ENCODE results near the gene PTK6.

Gene PTK6

GRCh38 chr20:63545814-63546213 lies 8.6 kb upstream of the PTK6 start:
- H3K4me3 ChIP-seq (ENCODE audit: low read depth, low read length), result no peak overlapping the region

GRCh38 chr20:63544958-63545516 lies 7.9 kb upstream of the PTK6 start:
- no peak overlapping the region for H3K4me3 ChIP-seq (ENCODE audit: low read depth, low read length)

- no peak overlapping the region for H3K4me3 ChIP-seq (ENCODE audit: low read depth, low read length)
These were observed 7.2 kb upstream of the PTK6 start for GRCh38 chr20:63544241-63544957.

GRCh38 chr20:63543733-63544132 lies 6.6 kb upstream of the PTK6 start:
- H3K4me3 ChIP-seq (ENCODE audit: low read depth, low read length), result no peak overlapping the region

- H3K4me3 ChIP-seq (ENCODE audit: low read depth, low read length), result no peak overlapping the region
These were observed 6.0 kb upstream of the PTK6 start for GRCh38 chr20:63543131-63543530.

- no peak overlapping the region for H3K4me3 ChIP-seq (ENCODE audit: low read depth, low read length)
These were observed 5.5 kb upstream of the PTK6 start for GRCh38 chr20:63542696-63543095.

- no peak overlapping the region for H3K4me3 ChIP-seq (ENCODE audit: low read depth, low read length)
These were observed 4.9 kb upstream of the PTK6 start for GRCh38 chr20:63542031-63542559.

- H3K4me3 ChIP-seq (ENCODE audit: low read depth, low read length), result no peak overlapping the region
These were observed 4.2 kb upstream of the PTK6 start for GRCh38 chr20:63541371-63541770.

GRCh38 chr20:63540417-63541186 lies 3.4 kb upstream of the PTK6 start:
- H3K4me3 ChIP-seq (ENCODE audit: low read depth, low read length), result no peak overlapping the region

GRCh38 chr20:63539441-63540370 lies 2.5 kb upstream of the PTK6 start:
- H3K4me3 ChIP-seq (ENCODE audit: low read depth, low read length), result no peak overlapping the region

- H3K4me3 ChIP-seq (ENCODE audit: low read depth, low read length), result no peak overlapping the region
These were observed 1.9 kb upstream of the PTK6 start for GRCh38 chr20:63539092-63539430.

- H3K4me3 ChIP-seq (ENCODE audit: low read depth, low read length), result no peak overlapping the region
These were observed 1.3 kb upstream of the PTK6 start for GRCh38 chr20:63538204-63539091.

GRCh38 chr20:63537525-63538203 lies 488 bp upstream of the PTK6 start:
- H3K4me3 ChIP-seq (ENCODE audit: low read depth, low read length), result no peak overlapping the region

- no peak overlapping the region for H3K4me3 ChIP-seq (ENCODE audit: low read depth, low read length)
These were observed 767 bp downstream of the PTK6 start for GRCh38 chr20:63536241-63536977.

- H3K4me3 ChIP-seq (ENCODE audit: low read depth, low read length), result no peak overlapping the region
These were observed 2.1 kb downstream of the PTK6 start for GRCh38 chr20:63534831-63535651.

- H3K4me3 ChIP-seq (ENCODE audit: low read depth, low read length), result no peak overlapping the region
These were observed 2.7 kb downstream of the PTK6 start for GRCh38 chr20:63534427-63534830.

- H3K4me3 ChIP-seq (ENCODE audit: low read depth, low read length), result no peak overlapping the region
These were observed 3.2 kb downstream of the PTK6 start for GRCh38 chr20:63533871-63534393.

GRCh38 chr20:63533388-63533787 lies 3.8 kb downstream of the PTK6 start:
- no peak overlapping the region for H3K4me3 ChIP-seq (ENCODE audit: low read depth, low read length)

All from iPS-11a (cell line).